BLaER1 treated with 17β-estradiol and CSF1 and Interleukin-3, amounts not matched to agents 10 nM and 100 nM (cell line): Measurements from ENCODE around the gene ABRAXAS1.
A peak's percentile ranks its signal among the peaks of the same experiment; 100 is the strongest.
"Not testable (repeated sequence)": the region's sequence is repeated elsewhere in the genome, so short reads cannot be mapped to it uniquely, and the experiment has no call there.

ENCODE experiments used
- H3K27ac ChIP-seq, 11 experiments: shearing (Covaris generic); formaldehyde crosslinking; 2 replicates each; pipeline ENCODE4 v1.8.1; 2022
- H3K27me3 ChIP-seq, 11 experiments: shearing (Covaris generic); formaldehyde crosslinking; 2 replicates each; pipeline ENCODE4 v1.8.1; 2022
- H3K36me3 ChIP-seq, 11 experiments: shearing (Covaris generic); formaldehyde crosslinking; 2 replicates each; pipeline ENCODE4 v1.8.1; 2022
- H3K4me1 ChIP-seq, 10 experiments: shearing (Covaris generic); formaldehyde crosslinking; 2 replicates each; pipeline ENCODE4 v1.8.1; 2022
- H3K4me2 ChIP-seq, 11 experiments: shearing (Covaris generic); formaldehyde crosslinking; 2 replicates each; pipeline ENCODE4 v1.8.1; 2022
- H3K4me3 ChIP-seq, 10 experiments: shearing (Covaris generic); formaldehyde crosslinking; 2 replicates each; pipeline ENCODE4 v1.8.1; 2022
- H3K9ac ChIP-seq, 11 experiments: shearing (Covaris generic); formaldehyde crosslinking; 2 replicates each; pipeline ENCODE4 v1.8.1; 2022
- H3K9me3 ChIP-seq, 11 experiments: shearing (Covaris generic); formaldehyde crosslinking; replicated peaks in 1 of 11; 2 replicates each; pipeline ENCODE4 v1.8.1; 2022
- H4K20me1 ChIP-seq, 11 experiments: shearing (Covaris generic); formaldehyde crosslinking; 2 replicates each; pipeline ENCODE4 v1.8.1; 2022
- Cebpa-rat ChIP-seq, 11 experiments: shearing (Covaris generic); IDR thresholded peaks; 2 replicates each; pipeline ENCODE4 v1.8.1; 2022

The ABRAXAS1 gene

DNA sequence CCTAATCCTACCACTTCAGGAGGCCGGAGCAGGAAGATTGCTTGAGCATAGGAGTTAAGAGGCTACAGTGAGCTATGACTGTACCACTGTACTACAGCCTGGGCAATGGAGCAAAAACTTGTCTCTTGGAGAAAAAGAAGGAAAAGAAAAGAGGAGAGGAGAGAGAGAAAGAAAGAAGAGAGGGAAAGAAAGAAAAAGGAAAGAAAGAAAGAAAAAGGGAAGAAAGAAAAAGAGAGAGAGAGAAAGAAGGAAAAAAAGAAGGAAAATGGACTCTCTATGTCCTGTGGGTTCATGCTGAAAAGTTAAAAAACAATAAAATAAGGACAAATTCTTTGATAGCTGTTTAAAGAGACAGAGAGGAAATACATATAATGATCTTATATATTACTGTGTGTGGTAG, 13.3 kb upstream of the ABRAXAS1 start:
- no peak overlapping the region for H3K9ac ChIP-seq
- no peaks in the 10 kb centered on the region for H3K9me3 ChIP-seq
- no peak overlapping the region for H3K4me3 ChIP-seq
- H3K4me1 ChIP-seq = no peaks in the 10 kb centered on the region
- no peaks in the 10 kb centered on the region for H3K36me3 ChIP-seq
- H3K27ac ChIP-seq = no peak overlapping the region
- no peak for TF ChIP-seq Cebpa-rat (IDR thresholded peaks at IDR 0.05)
- H4K20me1 ChIP-seq = no peaks in the 10 kb centered on the region
- H3K27me3 ChIP-seq = no peaks in the 10 kb centered on the region
- no peak overlapping the region for H3K4me2 ChIP-seq

DNA sequence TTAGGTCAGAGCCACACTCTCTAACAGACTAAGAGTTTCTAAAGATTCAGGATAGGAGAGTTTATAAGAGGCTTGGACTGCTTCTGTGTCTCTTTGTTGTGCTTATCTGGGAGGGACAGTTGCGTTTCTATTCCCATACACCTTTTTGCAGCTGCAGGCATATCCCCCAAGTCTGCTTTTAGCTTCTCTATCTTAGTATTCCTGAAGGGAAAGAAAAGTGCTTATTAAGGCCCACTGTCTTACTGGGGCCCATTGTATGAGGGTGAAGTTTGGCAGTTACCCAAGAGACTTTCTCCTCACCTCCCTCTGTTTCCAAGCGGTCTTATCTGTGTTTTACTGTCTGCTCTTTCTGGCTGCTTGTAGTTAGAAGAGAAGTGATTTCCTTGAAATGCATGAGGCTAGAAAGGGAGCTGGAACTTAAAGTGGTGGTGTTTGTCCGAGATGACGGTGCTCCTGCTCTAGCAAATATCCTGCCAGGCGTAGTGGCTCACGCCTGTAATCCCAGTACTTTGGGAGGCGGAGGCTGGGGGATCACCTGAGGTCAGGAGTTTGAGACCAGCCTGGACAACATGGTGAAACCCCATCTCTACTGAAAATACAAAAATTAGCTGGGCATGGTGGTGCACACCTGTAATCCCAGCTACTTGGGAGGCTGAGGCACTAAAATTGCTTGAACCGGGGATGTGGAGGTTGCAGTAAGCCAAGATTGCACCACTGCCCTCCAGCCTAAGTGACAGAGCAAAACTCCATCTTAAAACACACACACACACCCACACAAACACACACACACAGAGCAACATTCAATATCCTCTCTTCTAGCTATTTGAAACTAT, 11.4 kb upstream of the ABRAXAS1 start:
- H3K9me3 ChIP-seq, H4K20me1 ChIP-seq, H3K4me1 ChIP-seq, H3K4me3 ChIP-seq, H3K27me3 ChIP-seq, H3K4me2 ChIP-seq, H3K9ac ChIP-seq, H3K36me3 ChIP-seq, H3K27ac ChIP-seq: not testable (repeated sequence)

DNA sequence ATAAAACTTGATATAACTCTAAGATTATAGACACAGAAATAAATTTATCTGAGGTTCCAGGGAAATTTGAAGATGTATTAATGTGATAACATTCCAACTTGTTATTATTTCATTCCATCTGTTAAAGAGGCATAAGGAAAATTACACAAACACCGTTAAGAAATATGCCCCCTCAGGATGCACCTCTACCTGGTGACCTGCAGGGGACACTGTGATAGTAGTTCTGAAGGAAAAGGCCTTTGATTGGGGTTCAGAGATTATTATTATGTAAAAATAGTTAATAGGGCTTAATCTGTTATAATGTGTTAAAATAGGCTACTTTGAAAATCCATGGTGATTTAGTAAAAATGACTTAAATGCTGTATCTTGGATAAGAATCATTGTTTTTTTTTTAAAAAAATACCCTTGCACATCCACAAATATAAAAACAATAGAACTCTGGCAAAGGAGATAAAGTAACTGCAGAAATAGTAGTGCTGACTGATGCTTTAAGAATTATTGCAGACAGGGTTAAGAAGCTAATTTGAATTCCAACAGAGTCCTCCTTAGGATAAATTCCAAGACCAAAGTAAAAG, 6.1 kb upstream of the ABRAXAS1 start:
- H3K4me2 ChIP-seq = no peak overlapping the region
- no peak overlapping the region for H3K9ac ChIP-seq
- H3K27ac ChIP-seq = no peak overlapping the region
- peaks cover 0 to 2% (median 1%) of the 10 kb centered on the region in 10 experiments; a peak in 5 of 20 replicates for H3K4me1 ChIP-seq
- H3K36me3 ChIP-seq = no peaks in the 10 kb centered on the region
- H3K4me3 ChIP-seq = no peak overlapping the region
- no peaks in the 10 kb centered on the region for H4K20me1 ChIP-seq
- no peaks in the 10 kb centered on the region for H3K27me3 ChIP-seq
- TF ChIP-seq Cebpa-rat (IDR thresholded peaks at IDR 0.05) = no peak
- H3K9me3 ChIP-seq = no peaks in the 10 kb centered on the region

DNA sequence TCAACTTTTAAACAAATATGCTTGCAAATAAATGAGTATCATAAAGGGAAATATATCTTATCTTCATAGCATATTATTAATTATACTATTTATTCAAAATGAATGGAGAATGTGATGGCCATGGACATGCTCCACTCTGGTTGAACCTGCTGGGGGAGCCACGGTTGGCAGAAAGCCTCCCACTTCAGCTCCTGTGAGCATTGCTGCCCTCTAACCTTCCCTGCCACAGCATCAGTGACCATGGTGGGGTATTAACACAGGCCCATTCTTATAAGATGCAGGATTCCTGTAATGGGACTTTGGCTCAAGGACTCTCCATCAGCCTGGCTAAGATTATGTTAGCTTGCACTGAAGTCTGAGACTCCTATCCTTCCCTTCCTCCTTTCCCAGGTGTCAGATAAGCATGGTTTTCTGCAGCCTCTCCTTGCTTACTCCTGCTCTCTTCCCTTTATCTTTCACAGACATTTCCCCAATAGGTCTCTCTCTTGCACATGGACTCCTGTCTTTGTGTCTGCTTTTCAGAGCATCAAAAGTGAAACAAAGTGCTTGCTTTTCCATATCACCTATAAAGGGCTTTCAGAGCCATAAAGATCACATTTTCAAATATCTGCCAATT, 4.9 kb upstream of the ABRAXAS1 start:
- Histone ChIP-seq H3K4me3 (no peak overlapping the region), H4K20me1 (no peaks in the 10 kb centered on the region)
- TF ChIP-seq Cebpa-rat (IDR thresholded peaks at IDR 0.05) = no peak

DNA sequence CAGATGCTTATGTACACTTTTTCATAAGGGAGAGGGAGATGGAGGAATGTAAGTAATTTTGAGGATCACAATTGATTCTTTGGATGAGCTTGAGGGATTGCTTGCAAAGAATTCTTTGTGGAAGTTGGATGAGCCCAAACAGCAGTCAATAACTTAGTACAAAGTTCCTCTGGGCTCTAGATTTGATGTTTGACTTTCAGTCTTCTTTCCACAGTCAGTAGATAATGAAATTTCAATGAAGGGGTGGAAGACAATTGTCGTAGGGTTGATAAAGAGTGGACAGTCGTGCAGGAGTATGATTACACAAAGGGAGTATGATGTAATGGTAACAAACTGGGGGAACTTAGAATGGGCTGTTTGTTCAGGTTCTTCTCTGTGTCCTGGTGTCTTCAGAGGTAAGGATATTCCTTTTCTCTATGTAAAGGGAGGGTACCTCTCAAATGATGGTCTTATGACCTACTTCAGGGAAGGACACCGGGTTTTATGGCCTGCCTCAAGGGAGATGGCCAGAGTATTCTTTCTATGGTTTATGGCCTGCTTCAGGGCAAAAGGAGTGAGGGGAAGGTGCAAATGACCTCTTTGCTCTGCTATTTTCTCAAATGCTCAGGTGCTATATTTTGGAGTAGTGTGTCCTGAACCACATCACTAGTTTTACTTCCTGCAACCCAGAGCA, 1.7 kb upstream of the ABRAXAS1 start:
- Histone ChIP-seq H3K36me3 (peaks cover 0 to 17% (median 3%) of the 10 kb centered on the region in 11 experiments; a peak in 9 of 22 replicates), H3K4me2 (no peak overlapping the region; a peak in 1 of 22 replicates), H4K20me1 (no peaks in the 10 kb centered on the region), H3K9ac (no peak overlapping the region), H3K4me3 (no peak overlapping the region), H3K4me1 (peaks cover 19 to 31% (median 27%) of the 10 kb centered on the region in 10 experiments), H3K27ac (no peak overlapping the region), H3K9me3 (no peaks in the 10 kb centered on the region), H3K27me3 (no peaks in the 10 kb centered on the region)
- TF ChIP-seq Cebpa-rat (IDR thresholded peaks at IDR 0.05) = no peak

More for the DNA sequence above, 4.9 kb upstream of the ABRAXAS1 start:
- H3K9me3 ChIP-seq = no peaks in the 10 kb centered on the region
- no peak overlapping the region for H3K9ac ChIP-seq
- H3K36me3 ChIP-seq = no peaks in the 10 kb centered on the region
- H3K4me2 ChIP-seq = no peak overlapping the region
- H3K27me3 ChIP-seq = no peaks in the 10 kb centered on the region
- H3K27ac ChIP-seq = no peak overlapping the region
- H3K4me1 ChIP-seq = peaks cover 6 to 10% (median 8%) of the 10 kb centered on the region in 10 experiments; a peak in 17 of 20 replicates

DNA sequence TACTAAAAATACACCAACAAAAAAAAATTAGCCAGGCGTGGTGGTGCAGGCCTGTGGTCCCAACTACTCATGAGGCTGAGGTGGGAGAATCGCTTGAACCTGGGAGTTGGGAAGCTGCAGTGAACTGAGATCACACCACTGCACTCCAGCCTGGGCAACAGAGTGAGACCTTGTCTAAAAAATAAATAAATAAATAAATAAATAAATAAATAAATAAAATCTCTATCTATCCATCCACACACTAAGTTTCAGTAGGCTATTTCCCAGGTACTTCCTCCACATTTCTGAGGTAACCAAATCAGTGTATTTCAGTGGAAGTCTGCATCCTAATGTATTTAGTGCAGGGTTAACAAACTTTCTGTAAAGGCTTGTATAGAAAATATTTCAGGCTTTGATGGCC, 10.9 kb downstream of the ABRAXAS1 start:
- Histone ChIP-seq H3K27me3 (no peaks in the 10 kb centered on the region), H3K9ac (no peak overlapping the region), H3K36me3 (peaks cover 63 to 96% (median 76%) of the 10 kb centered on the region in 11 experiments), H3K9me3 (no peaks in the 10 kb centered on the region), H3K4me3 (no peak overlapping the region), H3K4me1 (no peaks in the 10 kb centered on the region), H3K27ac (no peak overlapping the region), H3K4me2 (no peak overlapping the region), H4K20me1 (no peaks in the 10 kb centered on the region)
- no peak for TF ChIP-seq Cebpa-rat (IDR thresholded peaks at IDR 0.05)

DNA sequence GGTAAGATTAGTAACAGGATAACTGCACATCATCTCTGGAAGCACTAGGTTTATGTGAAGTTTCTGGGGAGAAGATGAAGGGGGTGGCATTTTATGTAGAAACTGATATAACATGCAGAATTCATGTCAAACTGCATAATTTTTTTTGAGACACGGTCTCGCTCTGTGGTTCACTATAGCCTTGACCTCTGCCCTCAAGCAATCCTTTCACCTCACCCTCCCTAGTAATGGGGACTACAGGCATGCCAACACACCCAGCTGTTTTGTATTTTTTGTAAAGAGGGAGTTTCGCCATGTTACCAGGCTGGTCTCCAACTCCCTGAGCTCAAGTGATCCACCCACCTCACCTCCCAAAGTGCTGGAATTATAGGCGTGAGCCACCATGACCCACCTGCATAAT, 11.5 kb downstream of the ABRAXAS1 start:
- Histone ChIP-seq H3K27me3 (no peaks in the 10 kb centered on the region), H3K9me3 (no peaks in the 10 kb centered on the region), H3K27ac (no peak overlapping the region), H3K36me3 (peaks cover 63 to 96% (median 75%) of the 10 kb centered on the region in 11 experiments), H3K4me1 (no peaks in the 10 kb centered on the region), H3K4me2 (no peak overlapping the region), H4K20me1 (no peaks in the 10 kb centered on the region), H3K4me3 (no peak overlapping the region), H3K9ac (no peak overlapping the region)
- no peak for TF ChIP-seq Cebpa-rat (IDR thresholded peaks at IDR 0.05)

DNA sequence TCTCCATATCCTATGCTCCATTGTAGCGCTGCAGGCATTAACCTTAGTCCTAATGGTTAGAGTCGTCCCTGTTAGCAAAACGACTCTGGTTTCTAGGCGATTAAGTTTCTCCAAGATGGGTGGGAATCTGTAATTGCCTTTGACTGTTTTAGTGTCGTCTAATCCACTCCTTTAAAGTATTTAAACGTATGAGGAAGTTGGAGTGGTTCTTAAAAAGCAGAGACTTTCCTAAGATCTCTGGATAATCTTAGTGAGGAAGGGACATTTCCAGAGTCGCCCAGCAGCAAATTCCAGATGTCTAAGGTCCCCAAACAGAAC, 28.8 kb downstream of the ABRAXAS1 start:
- H4K20me1 ChIP-seq = peaks cover 0 to 8% (median 0%) of the 10 kb centered on the region in 11 experiments; a peak in 2 of 22 replicates
- H3K27me3 ChIP-seq = no peaks in the 10 kb centered on the region
- H3K4me1 ChIP-seq = peaks cover 26 to 54% (median 30%) of the 10 kb centered on the region in 10 experiments
- H3K9ac ChIP-seq = peak overlapping the region; percentile 87 to 97 (median 91)
- H3K4me3 ChIP-seq = peak overlapping the region; percentile 69 to 88 (median 76)
- H3K9me3 ChIP-seq = no peaks in the 10 kb centered on the region
- TF ChIP-seq Cebpa-rat (IDR thresholded peaks at IDR 0.05) = no peak; a peak in 1 of 22 replicates
- peak overlapping the region; percentile 93 to 98 (median 95) for H3K27ac ChIP-seq
- H3K4me2 ChIP-seq = peak overlapping the region; percentile 76 to 95 (median 86)
- H3K36me3 ChIP-seq = peaks cover 54 to 72% (median 63%) of the 10 kb centered on the region in 11 experiments
